A549 (cell line): Measurements from ENCODE around the gene DAB2IP. TPM values are rescaled to one million over a fixed set of nuclear protein-coding genes. Genes with fewer than 3 reads are reported as not detected.

Experiments used
- ATAC-seq, 2 experiments: fragments of 200-7000 bp in 1 of 2; fragments of >200 bp in 1 of 2; cut with Nextera tagmentation in 1 of 2; cut with Tn5 transposase in 1 of 2; 3 replicates each; pipeline versions ENCODE4 v1.8.0 to v1.9.1; 2018 to 2020; ENCODE audit warnings: mild to moderate bottlenecking in 1 of 2, moderate library complexity in 1 of 2
- CTCF ChIA-PET: fragments of 300-600 bp; sonication (Branson Sonifier 250); formaldehyde crosslinking; extraction: SDS; loops from one replicate; lab custom pipeline; 2021; ENCODE audit warnings: antibody characterized with exemption, inconsistent platforms; lab: Yijun Ruan, JAX
- POLR2A ChIA-PET: fragments of 350-600 bp; formaldehyde crosslinking; extraction: SDS; loops from one replicate; lab custom pipeline; 2021; ENCODE audit warnings: antibody characterized with exemption, inconsistent platforms; lab: Yijun Ruan, JAX
- DNase-seq, 2 experiments: peaks; one replicate each; pipeline versions ENCODE4 v3.0.0 to v3.0.0-alpha.2; 2011 to 2016; ENCODE audit warnings: low read depth in 1 of 2, low spot score in 1 of 2
- FAIRE-seq: peaks from 2 replicates; lab custom pipeline; 2011; peaks lifted over from hg19 to GRCh38; lab: Jason Lieb, UNC
- H3K27ac ChIP-seq, 2 experiments: fragments of >200 bp; sonication (Bioruptor Twin); formaldehyde crosslinking; 3 replicates each; pipeline ENCODE4 v1.5.1; 2016 to 2017
- H3K4me1 ChIP-seq: fragments of >200 bp; sonication (Bioruptor Twin); formaldehyde crosslinking; 3 replicates; pipeline ENCODE4 v1.6.1; 2016
- H3K4me2 ChIP-seq: fragments of >200 bp; sonication (Bioruptor Twin); formaldehyde crosslinking; 3 replicates; pipeline ENCODE4 v1.6.1; 2016
- H3K4me3 ChIP-seq: fragments of >200 bp; sonication (Bioruptor Twin); formaldehyde crosslinking; 3 replicates; pipeline ENCODE4 v1.5.1; 2016
- H3K9me3 ChIP-seq: fragments of >200 bp; sonication (Bioruptor Twin); formaldehyde crosslinking; 3 replicates; pipeline ENCODE4 v1.6.1; 2016
- BHLHE40 ChIP-seq: IDR thresholded peaks from 2 replicates; pipeline ENCODE4 v1.6.1; 2012; ENCODE audit warnings: low read depth, low read length, inconsistent platforms
- CBX2 ChIP-seq: fragments of 200-600 bp; sonication (generic); IDR thresholded peaks from 2 replicates; pipeline ENCODE4 v1.6.1; 2016; ENCODE audit warnings: low read depth, mild to moderate bottlenecking, borderline replicate concordance
- CHD2 ChIP-seq: fragments of 150-350 bp; IDR thresholded peaks from 2 replicates; pipeline ENCODE4 v1.6.1; 2014; ENCODE audit warnings: low read length; ENCODE audit not compliant: partially characterized antibody
- CTCF ChIP-seq: fragments of >200 bp; sonication (Bioruptor Twin); formaldehyde crosslinking; IDR thresholded peaks from 3 replicates; pipeline ENCODE4 v1.5.1; 2016
- EHF ChIP-seq: fragments of 250-450 bp; sonication (Bioruptor Pico); IDR thresholded peaks from 2 replicates; pipeline ENCODE4 v1.5.0; 2020; ENCODE audit warnings: mild to moderate bottlenecking
- ELK1 ChIP-seq: fragments of 150-350 bp; IDR thresholded peaks from 2 replicates; pipeline ENCODE4 v1.6.1; 2014; ENCODE audit warnings: low read depth, mild to moderate bottlenecking, low read length
- EP300 ChIP-seq, 2 experiments: fragments of >200 bp; sonication (Bioruptor Twin); formaldehyde crosslinking; IDR thresholded peaks; 2 replicates in 1 of 2; 3 replicates in 1 of 2; pipeline ENCODE4 v1.6.1; 2016 to 2017
- FOSB ChIP-seq: fragments of 250-450 bp; sonication (Bioruptor Pico); IDR thresholded peaks from 2 replicates; pipeline ENCODE4 v1.5.0; 2020; ENCODE audit warnings: mild to moderate bottlenecking, moderate library complexity
- FOSL2 ChIP-seq, 2 experiments: fragments of 450-650 bp in 1 of 2; fragments of >200 bp in 1 of 2; sonication (Bioruptor Twin) in 1 of 2; formaldehyde crosslinking; IDR thresholded peaks; 2 replicates each; pipeline versions ENCODE4 v1.5.0 to v1.6.1; 2016 to 2020; ENCODE audit warnings: mild to moderate bottlenecking in 1 of 2, moderate library complexity in 1 of 2
- HDAC2 ChIP-seq: fragments of 200-600 bp; sonication (generic); IDR thresholded peaks from 2 replicates; pipeline ENCODE4 v1.6.1; 2016
- HEYL ChIP-seq: fragments of 250-450 bp; sonication (Bioruptor Pico); IDR thresholded peaks from 2 replicates; pipeline ENCODE4 v1.8.0; 2021; ENCODE audit warnings: mild to moderate bottlenecking, moderate library complexity
- HOXB13 ChIP-seq: fragments of 250-450 bp; sonication (Bioruptor Pico); IDR thresholded peaks from 2 replicates; pipeline ENCODE4 v1.5.0; 2020; ENCODE audit warnings: low read depth, mild to moderate bottlenecking, moderate library complexity
- JUN ChIP-seq, 2 experiments: fragments of >200 bp; sonication (Bioruptor Twin); formaldehyde crosslinking; IDR thresholded peaks; 2 replicates in 1 of 2; 3 replicates in 1 of 2; pipeline ENCODE4 v1.6.1; 2016 to 2017
- JUNB ChIP-seq: fragments of >200 bp; sonication (Bioruptor Twin); formaldehyde crosslinking; IDR thresholded peaks from 2 replicates; pipeline ENCODE4 v1.6.1; 2016
- NFE2L2 ChIP-seq: fragments of 150-350 bp; conservative IDR thresholded peaks from 2 replicates; pipeline ENCODE4 v1.6.1; 2014; ENCODE audit warnings: low read length
- NPAS2 ChIP-seq: fragments of 250-450 bp; sonication (Bioruptor Pico); IDR thresholded peaks from 2 replicates; pipeline ENCODE4 v1.8.0; 2022; ENCODE audit warnings: mild to moderate bottlenecking, moderate library complexity, borderline replicate concordance
- NR3C1 ChIP-seq: fragments of >200 bp; sonication (Bioruptor Twin); formaldehyde crosslinking; IDR thresholded peaks from 3 replicates; pipeline ENCODE4 v1.6.1; 2017
- POLR2A ChIP-seq: IDR thresholded peaks from 2 replicates; pipeline ENCODE4 v1.6.1; 2012; ENCODE audit warnings: mild to moderate bottlenecking, low read length
- RAD21 ChIP-seq, 2 experiments: fragments of >200 bp in 1 of 2; sonication (Bioruptor Twin) in 1 of 2; formaldehyde crosslinking in 1 of 2; IDR thresholded peaks in 1 of 2; conservative IDR thresholded peaks in 1 of 2; 2 replicates in 1 of 2; 3 replicates in 1 of 2; pipeline ENCODE4 v1.6.1; 2012 to 2018; ENCODE audit warnings: inconsistent platforms in 1 of 2
- RCOR1 ChIP-seq: fragments of 150-350 bp; IDR thresholded peaks from 2 replicates; pipeline ENCODE4 v1.6.1; 2014; ENCODE audit warnings: antibody characterized with exemption, low read length, low read depth
- RFX5 ChIP-seq: fragments of 450-650 bp; IDR thresholded peaks from 2 replicates; pipeline ENCODE4 v1.7.1; 2014; ENCODE audit warnings: antibody characterized with exemption, mild to moderate bottlenecking, moderate library complexity
- RNF2 ChIP-seq: fragments of 200-600 bp; sonication (generic); IDR thresholded peaks from 2 replicates; pipeline ENCODE4 v1.6.1; 2016; ENCODE audit warnings: low read depth, mild to moderate bottlenecking, antibody characterized with exemption, moderate library complexity, borderline replicate concordance
- SMC3 ChIP-seq: fragments of >200 bp; sonication (Bioruptor Twin); formaldehyde crosslinking; IDR thresholded peaks from 3 replicates; pipeline ENCODE4 v1.6.1; 2018; ENCODE audit warnings: inconsistent platforms
- USF2 ChIP-seq: fragments of 450-650 bp; IDR thresholded peaks from 2 replicates; pipeline ENCODE4 v1.6.1; 2014; ENCODE audit warnings: antibody characterized with exemption
- WGBS: methylation state at CpG from one replicate; pipeline ENCODE4 v1.1.6; 2017; ENCODE audit errors: missing lambda C conversion rate; 5-methylcytosine and 5-hydroxymethylcytosine counted together
- polyA plus RNA-seq, 4 experiments: library from polyadenylated mRNA; depleted of rRNA in 3 of 4; stranded (reverse); fragments of >200 nt; fragmentation: RNase III in 1 of 4; extraction: RNeasy Plus Mini Kit Qiagen cat#74134 plus additional on column Dnase treatment in 1 of 4; gene quantifications; 2 replicates in 3 of 4; 3 replicates in 1 of 4; pipeline ENCODE4 v1.2.3, GENCODE V29; 2011 to 2017

Gene DAB2IP
- polyA plus RNA-seq, 2 of the 4 experiments (the other 2 are of a cell fraction): 9.7 to 13.9 TPM

GRCh38 chr9:121682926-121683515 is 31.6 kb downstream of the DAB2IP start (continued):
- TF ChIP-seq ELK1 (no peak), FOSL2 (IDR thresholded peaks at IDR 0.05) (no peak), FOSL2 (CRISPR knock-in tag; IDR thresholded peaks at IDR 0.05) (no peak), NFE2L2 (no peak), JUNB (no peak), RFX5 (no peak), POLR2A (no peak), CHD2 (no peak), FOSB (CRISPR knock-in tag) (no peak)

- no peaks in the 10 kb centered on the region for H3K9me3 ChIP-seq
- H3K4me3 ChIP-seq: no peak overlapping the region
- FAIRE-seq (no peak), DNase-seq (no peak), ATAC-seq (no peak)
- H3K4me2 ChIP-seq: no peak overlapping the region
- CTCF ChIA-PET: interaction anchor here (0.5 to 9.9 kb wide), 30 partner anchors 9 to 667 kb away, joined by 3 to 87 read pairs (median 4); no protein-coding TSS in a partner anchor
- 79% methylated on average over 1 of the region's 1 CpG for WGBS
- H3K4me1 ChIP-seq: no peaks in the 10 kb centered on the region
- POLR2A ChIA-PET: interaction anchor here (0.7 kb wide), 1 partner anchor 63 kb away, joined by 3 read pairs; no protein-coding TSS in a partner anchor
- H3K27ac ChIP-seq: no peak overlapping the region
- TF ChIP-seq CBX2: no peak
- no peak for TF ChIP-seq FOSB (CRISPR knock-in tag)
- no peak for TF ChIP-seq CHD2
- TF ChIP-seq JUN (IDR thresholded peaks at IDR 0.05): no peak
- no peak for TF ChIP-seq BHLHE40
- no peak for TF ChIP-seq FOSL2 (IDR thresholded peaks at IDR 0.05)
- TF ChIP-seq FOSL2 (CRISPR knock-in tag; IDR thresholded peaks at IDR 0.05): no peak
- no peak for TF ChIP-seq EHF (CRISPR knock-in tag)
- no peak for TF ChIP-seq ELK1
- no peak for TF ChIP-seq RNF2
- TF ChIP-seq USF2: no peak
- no peak for TF ChIP-seq EP300 (IDR thresholded peaks at IDR 0.05)
- TF ChIP-seq HEYL (CRISPR knock-in tag): no peak
- no peak for TF ChIP-seq NR3C1
- TF ChIP-seq HOXB13: no peak
- no peak for TF ChIP-seq NFE2L2
- no peak for TF ChIP-seq NPAS2
Observed at GRCh38 chr9:121683652-121684051, 32.2 kb downstream of the DAB2IP start.

- FAIRE-seq (no peak), DNase-seq (peak; percentile 37 to 60), ATAC-seq (peak in 1 of 2 experiments; percentile 79; a peak in 3 of 6 replicates)
- H3K4me1 ChIP-seq: no peaks in the 10 kb centered on the region
- H3K27ac ChIP-seq: no peak overlapping the region
- WGBS: 62% methylated on average over 11 of the region's 19 CpGs
- peak; percentile 52 for TF ChIP-seq CTCF
- TF ChIP-seq RAD21 (conservative IDR thresholded peaks at IDR 0.05 in 1 of 2, IDR thresholded peaks at IDR 0.05 in 1 of 2): peak; percentile 49 to 54
- TF ChIP-seq HDAC2: no peak
- no peak for TF ChIP-seq RCOR1
- no peak for TF ChIP-seq NPAS2
- peak; percentile 64 for TF ChIP-seq SMC3
- H3K4me2 ChIP-seq: no peak overlapping the region
- no peak overlapping the region for H3K4me3 ChIP-seq
- ChIA-PET POLR2A (interaction anchor here (0.7 kb wide), 1 partner anchor 64 kb away, joined by 3 read pairs; no protein-coding TSS in a partner anchor), CTCF (interaction anchor here (0.5 to 9.9 kb wide), 33 partner anchors 8 to 666 kb away, joined by 3 to 87 read pairs (median 4); no protein-coding TSS in a partner anchor)
- H3K9me3 ChIP-seq: no peaks in the 10 kb centered on the region
Observed at GRCh38 chr9:121684381-121685145, 33.1 kb downstream of the DAB2IP start.
